NCI-H1930 (cell line): ENCODE measurements around the gene TMEM9.

Experiments used
- DNase-seq, 2 experiments: peaks; one replicate each; lab custom pipeline; 2025; lab: John Stamatoyannopoulos, UW

The TMEM9 gene

DNA sequence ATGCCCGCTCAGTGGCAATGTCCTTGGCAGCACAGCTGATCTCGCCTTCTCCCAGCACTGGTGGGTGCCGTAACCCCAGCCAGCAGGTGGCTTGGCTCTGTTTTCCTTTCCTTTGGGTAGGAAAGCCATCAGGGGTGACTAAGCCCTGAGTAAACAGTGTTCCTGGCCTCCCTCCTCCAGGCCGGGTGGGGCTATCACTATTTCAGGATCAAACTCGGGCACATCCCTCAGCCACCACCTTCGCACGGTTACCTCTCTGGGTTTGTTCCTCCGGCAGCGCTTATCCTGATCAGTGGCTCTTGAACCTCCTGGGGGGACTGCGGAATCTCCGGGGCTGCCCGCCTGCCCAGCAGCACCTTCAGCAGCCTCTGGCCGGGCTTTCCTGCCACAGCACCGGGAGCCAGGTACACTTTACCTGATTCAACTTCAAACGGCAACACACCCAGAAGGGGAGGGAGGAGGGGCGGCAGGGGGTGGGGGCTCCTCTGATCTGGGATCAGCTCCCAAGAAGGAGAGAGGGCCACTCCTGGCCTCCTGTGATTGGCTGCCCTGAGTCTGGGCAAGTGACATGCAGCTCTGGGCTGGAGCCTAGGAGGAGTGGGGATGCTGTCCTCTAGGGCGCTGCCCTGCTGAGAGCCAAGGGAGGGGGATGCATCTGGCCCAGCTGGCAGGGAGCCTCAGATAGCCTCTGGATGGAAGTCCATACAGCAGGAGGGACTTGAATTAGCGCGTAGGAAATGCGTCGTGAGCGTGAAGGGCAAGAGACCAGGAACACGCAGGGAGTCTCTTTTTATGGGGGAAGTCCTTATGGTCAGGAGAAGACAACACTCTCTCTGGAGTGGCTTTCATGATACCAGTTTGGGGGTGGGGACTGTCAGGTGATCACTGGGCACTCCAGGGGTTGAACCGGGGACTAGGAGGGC is 27.2 kb downstream of the TMEM9 start, which contains the start of gene ASCL5:
Gene ASCL5, minus strand, starts transcription at position 353 of the 923 bp plus-strand sequence. CDS start 11,812 bp downstream, outside the sequence.
- DNase-seq, result no peak

DNA sequence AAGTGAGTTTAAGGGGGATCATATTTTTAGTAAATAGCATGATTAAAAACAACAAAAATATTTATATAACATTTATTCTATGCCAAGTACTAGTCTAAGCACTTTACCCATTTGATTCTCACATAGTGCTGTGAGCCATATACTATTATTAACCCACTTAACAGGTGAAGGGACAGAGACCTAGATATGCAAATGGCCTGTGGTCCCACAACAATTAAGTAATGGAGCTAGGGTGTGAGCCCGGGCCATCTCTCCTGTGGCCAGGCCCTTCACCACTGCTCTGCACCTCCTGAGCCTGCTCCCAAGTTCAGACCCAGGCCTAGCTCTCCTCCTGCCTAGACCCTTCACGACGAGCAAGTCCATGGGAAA is 27.8 kb downstream of the TMEM9 start:
- DNase-seq, result no peak

DNA sequence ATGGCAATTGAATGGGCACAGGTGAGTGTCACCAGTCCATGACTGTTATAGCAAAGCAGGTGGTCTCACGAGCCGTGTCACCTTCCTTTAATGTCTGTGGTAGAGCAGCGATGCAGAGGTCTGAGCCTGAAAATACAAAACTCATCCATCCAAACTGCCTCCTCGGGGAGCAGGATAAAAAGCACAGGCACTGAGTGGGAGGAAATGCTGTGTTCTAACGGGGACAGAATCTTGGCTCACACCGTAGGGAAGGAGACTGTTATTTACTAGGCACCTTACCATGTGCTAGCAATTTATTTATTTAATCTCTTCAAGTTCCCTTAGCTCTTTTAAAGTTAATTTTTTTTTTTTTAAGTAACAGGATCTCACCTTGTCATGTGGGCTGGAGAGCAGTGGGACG is 28.5 kb downstream of the TMEM9 start:
- DNase-seq, result no peak

DNA sequence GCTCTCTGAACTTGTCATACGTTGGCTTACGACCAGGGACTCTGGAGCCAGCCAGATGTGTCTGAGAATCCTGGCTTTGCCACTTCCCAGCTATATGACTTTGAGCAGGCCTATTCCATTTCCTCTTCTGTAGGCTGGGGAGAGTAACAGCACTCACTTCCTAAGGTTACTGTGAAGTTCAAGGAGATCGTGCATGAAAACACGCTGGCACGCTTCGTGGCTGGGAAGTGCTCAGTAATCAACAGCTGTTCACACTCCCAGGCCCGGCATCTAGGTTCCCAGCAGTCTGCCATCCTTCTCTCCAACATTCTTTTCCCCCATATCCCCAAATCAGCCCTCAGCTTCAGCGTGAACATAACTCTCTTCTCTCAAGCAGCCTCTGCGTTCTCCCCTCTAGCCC is 29.3 kb downstream of the TMEM9 start:
- no peak for DNase-seq

DNA sequence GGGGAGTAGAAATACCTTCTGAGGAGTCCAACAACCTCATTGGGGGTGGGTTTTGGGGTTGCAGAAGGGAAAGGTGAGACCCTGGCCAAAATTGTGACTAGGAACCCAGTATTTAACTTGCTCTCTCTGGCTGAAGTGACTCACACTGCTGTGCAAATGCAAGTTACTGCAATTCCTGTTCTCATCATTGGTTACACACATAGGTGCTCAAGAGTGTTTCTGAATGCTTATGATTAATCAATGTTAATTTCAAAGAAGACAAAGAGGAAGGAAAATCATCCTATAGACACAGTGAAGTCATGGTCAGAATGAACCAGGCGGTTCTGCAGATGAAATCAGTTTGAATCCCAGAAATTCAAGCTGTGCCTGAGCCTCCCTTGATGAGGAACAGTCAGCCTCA is 30.4 kb downstream of the TMEM9 start:
- DNase-seq, result no peak

DNA sequence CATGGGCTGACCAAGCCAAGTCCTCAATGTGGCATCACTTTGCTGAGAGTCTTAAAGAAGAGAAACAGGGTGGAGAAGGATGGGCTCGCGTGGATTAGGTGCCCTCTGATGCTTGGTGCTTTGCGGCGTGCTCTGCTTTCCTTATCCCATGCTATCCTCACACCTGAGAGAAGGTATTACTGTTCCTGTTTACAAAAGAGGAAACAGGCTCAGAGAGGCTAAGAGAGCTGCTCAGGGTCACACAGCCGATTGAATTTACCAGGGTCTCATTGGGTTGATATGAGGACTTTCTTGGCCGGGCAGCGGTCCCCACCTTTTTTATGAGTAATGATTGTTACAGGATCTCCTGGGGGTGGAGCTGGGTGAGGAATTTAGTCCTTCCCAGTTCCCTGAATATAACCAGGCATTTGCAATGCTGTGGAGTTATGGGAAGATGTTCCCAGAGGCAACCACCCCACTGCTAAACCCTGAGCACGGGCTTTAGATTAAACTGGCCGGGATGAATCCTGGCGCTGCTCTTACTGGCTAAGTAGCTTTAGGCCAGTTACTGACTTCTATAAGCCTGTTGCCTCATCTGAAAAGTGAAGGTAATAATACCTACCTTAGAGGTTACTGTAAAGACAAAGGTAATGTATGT is 31.8 kb downstream of the TMEM9 start:
- DNase-seq, result no peak

DNA sequence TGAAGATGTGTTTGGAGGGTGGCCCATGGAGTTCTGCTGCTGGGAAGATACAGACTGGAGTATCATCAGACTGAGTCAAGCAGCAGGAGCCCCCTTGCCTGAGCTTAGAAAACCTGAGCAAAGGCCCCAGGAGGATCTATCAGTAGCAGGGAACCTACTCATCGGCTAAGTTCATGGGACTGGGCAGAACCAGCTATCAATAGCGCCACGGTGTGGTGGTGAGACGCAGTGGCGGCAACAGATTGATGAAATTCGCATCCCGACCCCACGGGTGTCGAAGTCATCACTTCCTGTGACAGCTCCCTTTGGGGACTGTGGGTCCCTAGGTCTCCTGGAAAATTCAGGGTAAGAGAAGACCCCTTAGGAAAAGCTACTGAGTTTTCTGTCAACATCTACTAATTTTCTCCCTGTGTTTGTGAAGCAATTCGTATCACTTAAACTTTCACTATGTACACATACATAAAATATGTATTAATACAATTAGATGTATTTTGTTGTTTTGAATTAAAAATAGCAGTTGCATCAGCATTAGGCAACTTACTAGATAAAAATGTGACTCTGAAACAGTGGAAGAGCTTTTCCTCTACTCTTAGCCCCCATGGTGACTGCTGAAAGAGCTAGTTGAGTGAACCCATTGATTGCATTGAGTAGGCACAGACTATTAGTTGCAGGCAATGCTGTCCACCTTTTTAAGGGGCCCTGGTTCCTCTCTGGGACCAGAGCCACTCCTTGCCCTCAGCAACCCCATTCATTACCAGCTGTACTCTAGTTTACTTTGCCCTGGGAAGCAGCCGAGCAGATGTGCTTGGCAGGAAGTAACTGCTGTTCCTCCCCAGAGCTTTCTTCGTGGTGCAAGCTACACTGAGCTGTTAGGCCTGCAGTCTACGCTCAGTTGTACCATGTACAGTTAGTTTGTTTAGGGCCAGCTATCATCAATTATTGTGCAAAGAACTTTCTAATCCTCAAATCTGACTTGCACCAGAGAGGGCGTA is 34.8 kb downstream of the TMEM9 start:
- DNase-seq, result peak; percentile 32 to 44

DNA sequence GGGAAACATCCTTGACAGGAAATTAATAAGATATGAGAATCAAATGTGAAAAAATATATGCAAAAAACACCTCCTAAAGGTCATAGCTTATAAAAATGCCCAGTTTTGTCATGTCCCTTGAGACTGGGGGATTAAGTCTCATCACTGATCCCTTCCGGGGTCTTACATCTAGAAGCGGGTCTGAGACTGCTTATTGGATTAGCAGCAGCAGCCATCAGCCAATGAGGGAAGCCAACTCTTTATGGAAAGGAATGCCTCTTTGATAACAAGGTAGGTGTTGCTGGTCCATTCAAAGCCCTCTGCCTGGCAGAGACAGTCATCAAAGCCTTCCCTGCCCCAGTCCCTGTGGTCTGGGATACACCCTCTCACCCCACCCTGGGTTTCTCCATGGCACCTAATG is 38.2 kb downstream of the TMEM9 start:
- no peak for DNase-seq

DNA sequence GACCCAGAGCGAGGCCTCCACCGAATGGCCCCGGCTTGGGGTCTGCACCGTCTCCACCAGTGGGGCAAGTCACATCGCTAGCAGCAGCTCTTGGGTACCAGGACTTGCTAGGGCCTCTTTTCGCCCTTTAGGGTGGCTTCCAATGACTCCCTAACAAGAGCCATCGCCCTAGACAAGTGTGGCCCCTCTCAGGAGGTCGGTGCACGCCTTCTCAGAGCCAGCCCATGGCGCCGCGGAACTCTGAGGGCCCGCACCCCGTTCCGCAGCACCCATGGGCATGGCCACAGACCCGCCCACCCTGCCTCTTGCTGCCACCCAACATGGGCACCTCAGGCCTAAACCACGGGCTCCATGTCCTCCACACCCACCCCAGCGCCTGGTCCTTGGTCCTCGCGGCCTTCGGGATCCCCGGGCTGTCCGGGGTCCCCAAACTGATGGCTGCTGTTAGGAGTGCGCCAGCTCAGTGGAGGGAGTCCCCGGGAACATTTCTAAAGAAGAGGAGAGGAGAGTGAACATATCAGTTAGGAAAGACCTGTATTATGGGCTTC is 38.8 kb downstream of the TMEM9 start:
- no peak for DNase-seq

DNA sequence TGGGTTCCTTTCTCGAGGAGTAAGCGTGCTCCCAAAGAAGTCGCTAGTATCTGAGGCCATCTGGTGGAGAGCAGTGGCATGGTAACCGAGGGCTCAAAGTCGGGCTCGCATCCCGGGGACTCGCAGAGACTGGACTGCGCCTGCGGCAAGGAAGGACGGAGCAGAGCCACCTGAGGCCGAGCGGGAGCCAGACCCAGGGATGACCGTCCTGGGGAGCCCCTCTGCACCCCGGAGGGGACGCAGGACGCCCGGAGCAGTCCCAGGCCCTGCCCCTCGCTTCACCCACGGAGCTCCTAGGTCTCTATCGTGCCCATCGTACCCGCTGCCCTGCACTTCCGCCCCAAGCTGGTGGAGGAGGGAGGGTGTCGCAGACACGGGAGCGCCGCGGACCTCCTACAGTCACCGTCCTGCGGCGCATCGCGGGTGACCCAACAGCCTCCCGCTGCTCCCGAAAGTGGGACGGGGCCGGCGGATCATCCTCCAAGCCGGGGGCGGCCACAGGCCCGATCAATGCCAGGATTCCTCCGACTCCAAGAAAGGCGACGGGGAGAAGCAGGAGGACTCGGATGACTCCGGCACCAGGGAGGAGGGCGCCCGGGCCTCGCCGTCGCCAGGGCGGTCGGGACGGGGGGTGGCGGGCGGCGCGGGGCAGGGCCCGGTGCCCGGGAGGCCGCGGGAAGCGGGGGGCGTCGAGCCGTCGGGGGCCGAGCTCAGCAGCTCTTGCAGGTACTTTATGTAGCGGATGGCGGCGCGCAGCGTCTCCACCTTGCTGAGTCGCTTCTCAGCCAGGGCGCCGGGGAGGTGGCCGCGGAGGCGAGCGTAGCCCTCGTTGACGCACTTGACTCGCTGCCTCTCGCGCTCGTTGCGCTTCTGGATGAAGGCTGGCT is 39.8 kb downstream of the TMEM9 start:
- DNase-seq, result peak; percentile 83 to 91

DNA sequence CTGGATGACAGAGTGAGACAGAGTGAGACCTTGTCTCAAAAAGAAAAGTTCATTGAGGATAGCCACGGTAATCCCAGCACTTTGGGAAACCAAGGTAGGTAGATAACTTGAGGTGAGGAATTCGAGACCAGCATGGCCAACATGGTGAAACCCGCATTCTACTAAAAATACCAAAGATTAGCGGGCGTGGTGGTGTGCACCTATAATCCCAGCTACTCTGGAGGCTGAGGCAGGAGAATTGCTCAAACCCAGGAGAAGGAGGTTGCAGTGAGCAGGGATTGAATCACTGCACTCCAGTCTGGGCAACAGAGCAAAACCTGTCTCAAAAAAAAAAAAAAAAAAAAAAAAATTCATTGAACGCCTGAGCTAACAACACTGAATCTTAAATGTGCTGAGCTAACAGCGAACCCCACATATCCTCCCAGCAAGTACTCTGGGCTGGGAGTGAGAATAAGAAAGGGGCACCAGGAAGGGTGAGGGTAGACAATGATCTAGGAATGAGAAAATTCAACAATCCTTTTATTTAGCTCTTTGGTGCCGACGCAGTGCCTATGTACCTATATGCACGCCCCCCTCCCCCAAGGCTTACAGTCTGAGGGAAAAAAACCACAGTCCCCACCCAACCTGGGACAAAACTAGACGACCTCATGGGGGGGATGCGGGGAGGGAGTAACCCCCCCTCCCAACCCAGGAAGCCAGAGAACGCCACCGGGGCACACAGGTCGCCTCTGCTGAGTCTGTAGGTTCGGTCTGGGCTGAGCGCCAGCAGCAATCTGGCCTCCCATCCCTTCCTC is 40.6 kb downstream of the TMEM9 start:
- DNase-seq, result no peak

DNA sequence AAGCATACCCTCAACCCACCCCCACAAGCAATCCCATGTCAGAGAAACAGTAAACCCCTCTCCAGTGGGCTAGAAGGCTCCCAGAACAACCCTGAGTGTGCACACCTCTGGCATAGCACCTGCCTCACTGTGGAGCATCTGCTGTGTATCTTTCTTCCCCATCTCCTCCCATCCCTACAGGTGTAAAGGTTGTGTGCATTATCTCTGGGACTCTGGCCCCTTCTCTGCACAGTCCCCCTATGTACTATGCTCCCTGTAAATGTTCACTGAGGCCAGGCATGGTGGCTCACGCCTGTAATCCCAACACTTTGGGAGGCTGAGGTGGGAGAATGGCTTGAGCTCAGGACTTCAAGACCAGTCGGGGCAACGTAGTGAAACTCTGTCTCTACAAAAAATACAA is 41.3 kb downstream of the TMEM9 start:
- no peak for DNase-seq

DNA sequence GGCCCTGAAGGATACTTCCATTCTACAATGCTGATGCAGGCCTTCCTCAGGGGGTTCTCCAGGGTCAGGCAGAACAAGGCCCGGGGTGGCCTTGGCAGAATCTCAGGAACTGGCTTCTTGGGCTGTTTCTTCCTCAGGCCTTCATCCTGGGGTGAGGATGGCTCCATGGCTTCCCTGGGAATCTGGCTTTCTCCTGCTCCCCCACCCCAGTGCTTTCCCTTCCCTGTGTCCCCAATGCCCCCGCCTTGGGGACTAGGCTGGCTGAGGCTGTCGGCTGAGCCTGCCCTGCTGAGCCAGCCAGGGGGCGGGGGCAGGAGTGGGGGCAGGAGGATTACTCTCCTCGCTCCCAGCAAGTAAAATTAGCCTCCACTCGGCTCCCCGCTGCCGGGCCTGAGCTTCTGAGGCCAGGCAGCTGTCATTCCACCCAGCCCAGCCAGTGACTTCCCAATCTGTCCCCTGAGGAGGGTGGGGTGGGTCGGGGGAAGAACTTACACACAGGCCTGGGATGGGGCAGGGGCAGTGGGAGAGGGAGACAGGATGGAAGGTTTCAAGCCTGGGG is 42.0 kb downstream of the TMEM9 start, which contains the start of gene CACNA1S:
Gene CACNA1S, minus strand, starts transcription at position 254 of the 559 bp plus-strand sequence. Its CDS starts 87 bp downstream, at position 167.
- DNase-seq, result no peak

DNA sequence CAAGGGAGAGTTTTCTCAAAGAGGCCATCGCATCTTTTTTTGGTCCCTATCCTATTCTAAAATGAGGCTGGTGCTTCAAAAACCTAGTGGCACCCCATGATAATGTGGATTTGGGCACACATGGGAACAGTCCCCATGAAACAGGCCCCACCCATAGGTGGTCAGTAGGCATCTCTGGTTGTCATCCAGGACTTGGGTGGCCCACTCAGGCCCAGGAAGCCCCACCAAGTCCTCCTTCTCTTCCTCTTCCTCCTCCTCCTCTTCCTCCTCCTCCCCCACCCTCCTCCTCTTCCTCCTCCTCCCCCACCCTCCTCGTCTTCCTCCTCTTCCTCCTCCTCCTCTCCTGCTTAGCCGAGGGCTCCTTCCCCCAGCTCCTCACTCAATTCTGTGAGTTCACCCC is 42.6 kb downstream of the TMEM9 start:
- no peak for DNase-seq

DNA sequence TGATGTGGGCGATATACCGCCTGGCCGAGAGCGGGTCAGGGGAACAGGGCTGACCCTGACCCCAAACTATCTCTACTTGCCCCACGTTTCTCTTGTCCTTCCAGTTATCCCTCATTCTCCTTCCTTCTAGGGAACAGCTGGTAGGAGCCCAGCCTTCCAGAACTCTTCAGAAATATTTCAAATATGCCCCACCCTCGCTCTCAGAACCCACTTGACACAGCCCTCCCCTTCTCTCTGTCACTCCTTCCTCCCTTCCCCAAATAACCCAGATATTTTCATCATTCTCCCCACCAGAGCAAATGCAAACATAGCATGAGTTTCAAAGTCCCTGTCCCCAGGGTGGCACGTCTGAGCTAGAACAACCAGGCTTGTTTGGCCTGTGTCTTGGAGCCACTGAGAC is 43.1 kb downstream of the TMEM9 start:
- no peak for DNase-seq

DNA sequence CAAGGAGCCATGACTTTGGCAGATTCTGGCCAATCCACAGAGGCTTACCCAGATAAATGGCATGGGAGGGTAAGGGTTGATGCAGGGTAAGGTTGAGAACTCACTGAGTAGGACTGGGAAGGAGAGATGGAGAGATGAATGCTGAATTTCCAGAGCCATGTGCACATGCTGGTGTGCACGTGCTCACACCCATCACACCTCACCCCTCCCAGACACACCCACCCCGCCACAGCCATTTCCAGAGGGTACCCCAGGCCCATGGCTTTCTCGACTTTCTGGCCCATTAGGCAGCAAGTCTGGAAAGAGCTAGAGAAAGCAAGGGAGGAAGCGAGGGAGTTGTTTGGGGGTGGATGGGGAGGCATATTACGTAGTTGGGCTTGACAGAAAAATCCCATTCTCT is 43.7 kb downstream of the TMEM9 start:
- DNase-seq, result no peak

DNA sequence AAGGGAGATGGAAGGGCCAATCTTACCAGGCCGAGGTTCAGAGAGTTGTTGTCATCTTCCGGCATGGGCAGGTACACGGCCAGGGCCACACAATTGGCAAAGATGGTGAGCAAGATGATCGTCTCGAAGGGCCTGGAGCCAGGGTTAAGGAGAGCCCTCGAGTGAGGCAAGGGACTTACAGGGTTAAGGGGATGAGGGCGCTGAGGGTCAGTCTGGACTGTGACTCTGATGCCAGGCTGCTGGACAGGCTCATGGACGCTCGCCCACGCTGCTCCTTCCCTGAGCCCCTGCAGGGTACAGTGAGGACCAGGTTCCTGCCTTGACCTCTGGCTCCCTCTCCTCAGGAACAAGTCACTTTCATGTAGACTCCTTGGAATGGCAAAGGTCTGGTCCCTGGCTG is 44.1 kb downstream of the TMEM9 start:
- DNase-seq, result no peak

DNA sequence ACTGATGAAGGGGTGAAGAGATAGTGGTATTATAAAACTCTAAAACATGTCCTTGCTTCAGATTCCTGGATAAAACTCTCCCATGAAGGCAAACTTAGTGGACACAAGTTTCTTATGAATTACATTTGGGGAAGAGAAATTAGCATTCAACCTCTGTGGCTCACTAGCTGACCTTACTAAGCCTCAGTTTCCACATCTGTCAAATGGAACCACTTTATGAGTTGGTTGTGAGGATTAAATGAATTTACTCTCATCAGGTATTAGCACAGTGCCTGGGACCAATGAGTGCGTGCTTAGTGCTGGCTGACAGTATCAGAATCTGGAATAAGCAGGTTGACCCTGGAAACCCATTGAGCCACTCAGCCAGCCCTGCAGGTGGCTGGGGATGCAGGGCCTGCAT is 44.6 kb downstream of the TMEM9 start:
- DNase-seq, result no peak

DNA sequence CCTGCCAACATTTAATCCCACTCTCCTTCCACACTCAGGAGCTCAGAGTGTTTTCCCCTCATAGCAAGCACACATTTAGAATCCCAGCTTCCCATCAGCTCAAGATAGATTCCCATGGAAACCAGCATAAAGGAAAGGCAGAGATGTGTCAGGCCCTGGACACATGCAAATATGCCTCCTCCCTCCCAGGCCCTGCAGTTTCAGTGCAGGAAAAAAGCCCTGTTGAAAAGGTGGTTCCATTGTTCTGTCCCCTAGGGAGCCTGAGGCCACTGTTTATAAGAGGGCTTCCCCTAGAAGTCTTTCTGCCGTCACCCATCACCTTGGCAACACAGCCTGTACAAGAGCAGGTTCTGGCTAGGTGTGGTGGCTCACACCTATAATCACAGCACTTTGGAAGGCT is 45.7 kb downstream of the TMEM9 start:
- peak; percentile 12 to 13 for DNase-seq

DNA sequence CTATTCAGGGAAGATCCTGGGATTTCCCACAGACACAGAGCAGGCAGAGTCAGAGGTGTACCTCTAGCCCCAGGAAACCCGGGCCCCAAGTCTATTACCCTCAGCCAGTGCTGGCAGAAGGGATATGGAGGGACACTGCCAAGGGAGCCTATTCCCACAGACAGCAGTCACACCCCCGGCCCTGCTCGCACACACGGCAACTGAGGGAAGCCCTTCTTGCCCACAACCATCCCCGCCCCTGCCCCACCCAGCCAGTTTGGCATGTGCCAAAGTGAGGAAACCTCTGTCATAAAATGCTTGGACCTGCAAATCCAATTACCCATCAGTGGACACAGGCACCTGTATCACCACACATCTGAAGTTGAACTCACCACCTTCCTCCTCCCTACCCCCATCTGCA is 48.6 kb downstream of the TMEM9 start:
- no peak for DNase-seq
